ENCODE data around the gene ROBO2.

DNA sequence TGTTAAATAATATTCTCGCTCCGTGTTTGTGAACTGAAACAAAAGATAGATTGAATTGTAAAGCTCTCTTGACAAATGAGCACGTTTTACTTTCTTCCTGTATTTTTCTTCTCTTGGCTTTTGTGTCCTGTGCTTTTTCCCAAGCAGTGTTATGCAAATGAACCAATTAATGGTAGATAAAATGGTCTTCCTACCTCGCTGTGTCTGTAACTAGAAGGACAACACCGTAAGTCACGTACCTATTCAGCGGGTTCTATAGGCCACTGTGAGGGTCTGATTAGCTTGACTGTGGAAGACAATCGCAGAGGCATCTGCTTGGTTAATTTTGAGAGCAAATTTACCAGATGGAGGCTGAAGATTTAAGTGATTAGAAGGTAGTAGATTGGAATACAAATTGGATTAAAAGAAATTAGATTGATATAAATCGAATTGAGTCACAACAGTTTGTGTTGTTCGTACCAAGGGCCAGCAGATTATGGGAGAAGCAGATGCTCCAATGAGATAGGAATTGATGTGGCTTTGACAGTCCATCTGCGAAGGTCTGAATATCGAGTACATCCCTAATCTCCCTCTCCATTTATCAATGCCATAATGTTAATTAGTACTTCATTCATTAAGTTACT, 40.2 kb downstream of the ROBO2 start:
- TF ChIP-seq, protein P1, sequence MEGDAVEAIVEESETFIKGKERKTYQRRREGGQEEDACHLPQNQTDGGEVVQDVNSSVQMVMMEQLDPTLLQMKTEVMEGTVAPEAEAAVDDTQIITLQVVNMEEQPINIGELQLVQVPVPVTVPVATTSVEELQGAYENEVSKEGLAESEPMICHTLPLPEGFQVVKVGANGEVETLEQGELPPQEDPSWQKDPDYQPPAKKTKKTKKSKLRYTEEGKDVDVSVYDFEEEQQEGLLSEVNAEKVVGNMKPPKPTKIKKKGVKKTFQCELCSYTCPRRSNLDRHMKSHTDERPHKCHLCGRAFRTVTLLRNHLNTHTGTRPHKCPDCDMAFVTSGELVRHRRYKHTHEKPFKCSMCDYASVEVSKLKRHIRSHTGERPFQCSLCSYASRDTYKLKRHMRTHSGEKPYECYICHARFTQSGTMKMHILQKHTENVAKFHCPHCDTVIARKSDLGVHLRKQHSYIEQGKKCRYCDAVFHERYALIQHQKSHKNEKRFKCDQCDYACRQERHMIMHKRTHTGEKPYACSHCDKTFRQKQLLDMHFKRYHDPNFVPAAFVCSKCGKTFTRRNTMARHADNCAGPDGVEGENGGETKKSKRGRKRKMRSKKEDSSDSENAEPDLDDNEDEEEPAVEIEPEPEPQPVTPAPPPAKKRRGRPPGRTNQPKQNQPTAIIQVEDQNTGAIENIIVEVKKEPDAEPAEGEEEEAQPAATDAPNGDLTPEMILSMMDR (IDR thresholded peaks at IDR 0.05), result no peak
- no peak for TF ChIP-seq POLR2A (IDR thresholded peaks at IDR 0.05)

Measured in esophagus squamous epithelium (tissue), 4 donors.